K562 (cell line): Measurements from ENCODE around the gene TPI1.

ENCODE experiments used
- CHD2 ChIP-seq: IDR thresholded peaks from 2 replicates; pipeline ENCODE4 v1.6.1; 2011; ENCODE audit warnings: low read depth, low read length
- CHD7 ChIP-seq: fragments of 200-600 bp; sonication (generic); IDR thresholded peaks from one replicate; pipeline ENCODE4 v1.6.1; 2012; ENCODE audit warnings: mild to moderate bottlenecking, low read depth, low read length, inconsistent platforms
- CTCF ChIP-seq, 3 experiments: IDR thresholded peaks in 2 of 3; conservative IDR thresholded peaks in 1 of 3; 2 replicates each; pipeline ENCODE4 v1.5.1; 2011 to 2012; ENCODE audit warnings: low read length in 3 of 3, mild to moderate bottlenecking in 3 of 3, control low read depth in 2 of 3, improper control_type of control experiment in 1 of 3, inconsistent platforms in 1 of 3, low read depth in 1 of 3, mixed read lengths in 1 of 3, moderate library complexity in 1 of 3; ENCODE audit not compliant: insufficient read depth in 2 of 3
- ETV6 ChIP-seq, 3 experiments: fragments of 150-350 bp in 1 of 3; sonication (generic) in 1 of 3; formaldehyde crosslinking in 1 of 3; IDR thresholded peaks; 2 replicates each; pipeline versions ENCODE4 v1.6.1 to v1.8.0; 2014 to 2022; ENCODE audit warnings: borderline replicate concordance in 2 of 3, low read depth in 2 of 3, antibody characterized with exemption in 1 of 3, low read length in 1 of 3, mild to moderate bottlenecking in 1 of 3, missing genetic modification reagents in 1 of 3
- KLF13 ChIP-seq: fragments of 450-650 bp; IDR thresholded peaks from 2 replicates; pipeline ENCODE4 v1.6.1; 2016; ENCODE audit warnings: missing genetic modification characterization, low read depth, mild to moderate bottlenecking, missing compliant biosample characterization, moderate library complexity, borderline replicate concordance
- POLR2A ChIP-seq: fragments of 450-650 bp; conservative IDR thresholded peaks from 2 replicates; pipeline ENCODE4 v1.6.1; 2016
- ZNF592 ChIP-seq: fragments of 450-650 bp; IDR thresholded peaks from 2 replicates; pipeline ENCODE4 v1.6.1; 2017; ENCODE audit warnings: antibody characterized with exemption, mild to moderate bottlenecking

GRCh38 chr12:6883683-6884082 is 16.4 kb downstream of the TPI1 start:
- TF ChIP-seq CHD7 (no peak), ETV6 (IDR thresholded peaks at IDR 0.05; ENCODE audit: borderline replicate concordance in 1 of 2, low read depth in 2 of 2, low read length in 1 of 2) (no peak), ETV6 (CRISPR knock-in tag; IDR thresholded peaks at IDR 0.05; ENCODE audit: borderline replicate concordance) (no peak), POLR2A (no peak), KLF13 (tag) (no peak), CHD2 (no peak), ZNF592 (no peak), CTCF (IDR thresholded peaks at IDR 0.05 in 2 of 3, conservative IDR thresholded peaks at IDR 0.05 in 1 of 3; ENCODE audit: insufficient read depth in 2 of 3, low read depth in 1 of 3, low read length in 3 of 3) (no peak)
